GM18868 (cell line): Measurements from ENCODE around the gene SMIM45.

Source experiments
- ATAC-seq: cut with Tn5 transposase; IDR thresholded peaks from one replicate; pipeline ENCODE4 v1.9.1; 2021; ENCODE audit warnings: mild to moderate bottlenecking, moderate library complexity; ENCODE audit not compliant: unreplicated experiment

Gene SMIM45

GRCh38 chr22:41966607-41967240 is 14.8 kb downstream of the SMIM45 start:
- no peak for ATAC-seq

- ATAC-seq: no peak
Observed at GRCh38 chr22:41968601-41969000, 16.7 kb downstream of the SMIM45 start.

GRCh38 chr22:41969110-41969646 is 17.2 kb downstream of the SMIM45 start, which contains the start of gene SEPTIN3:
TSS of gene SEPTIN3 (plus strand) at chr22:41969443. CDS start at chr22:41971493, 2,050 bp downstream.
- no peak for ATAC-seq

GRCh38 chr22:41970601-41971000 is 18.7 kb downstream of the SMIM45 start:
- no peak for ATAC-seq

GRCh38 chr22:41971431-41971830 is 19.5 kb downstream of the SMIM45 start:
- ATAC-seq: no peak

- ATAC-seq: no peak
Observed at GRCh38 chr22:41974691-41975290, 22.8 kb downstream of the SMIM45 start.

- no peak for ATAC-seq
Observed at GRCh38 chr22:41975299-41976069, 23.5 kb downstream of the SMIM45 start.

GRCh38 chr22:41976070-41976901 is 24.3 kb downstream of the SMIM45 start:
- ATAC-seq: no peak

GRCh38 chr22:41976961-41977566 is 25.1 kb downstream of the SMIM45 start:
- ATAC-seq: no peak

GRCh38 chr22:41978732-41979131 is 26.8 kb downstream of the SMIM45 start:
- ATAC-seq: no peak

GRCh38 chr22:41979423-41980250 is 27.7 kb downstream of the SMIM45 start:
- no peak for ATAC-seq

- no peak for ATAC-seq
Observed at GRCh38 chr22:41982865-41983264, 30.9 kb downstream of the SMIM45 start.

- no peak for ATAC-seq
Observed at GRCh38 chr22:41983513-41984405, 31.8 kb downstream of the SMIM45 start.

- no peak for ATAC-seq
Observed at GRCh38 chr22:41987276-41987675, 35.3 kb downstream of the SMIM45 start.

- no peak for ATAC-seq
Observed at GRCh38 chr22:41989246-41989645, 37.3 kb downstream of the SMIM45 start.

- no peak for ATAC-seq
Observed at GRCh38 chr22:41991111-41991510, 39.2 kb downstream of the SMIM45 start.

- ATAC-seq: no peak
Observed at GRCh38 chr22:41992496-41992895, 40.5 kb downstream of the SMIM45 start.

GRCh38 chr22:41995211-41995610 is 43.3 kb downstream of the SMIM45 start:
- ATAC-seq: no peak

- ATAC-seq: no peak
Observed at GRCh38 chr22:41996826-41997225, 44.9 kb downstream of the SMIM45 start.
